Activated naive CD4-positive, alpha-beta T cell treated with anti-CD3 and anti-CD28 coated beads, Interleukin-2, amount 50 U/mL, for 72 hours (primary cell): ENCODE measurements around the gene OR4K1. TPM values are rescaled to one million over a fixed set of nuclear protein-coding genes. Genes with fewer than 3 reads are reported as not detected.

Source experiments
- total RNA-seq, 2 donors: library from RNA; stranded (reverse); gene quantifications; one replicate each; pipeline ENCODE4 v1.2.3, GENCODE V29; 2022

Gene OR4K1
- total RNA-seq, 2 donors from 2014 or later = not detected

Other genes starting within 250 kb of the OR4K1 start
- not detected for gene OR11H2, start 217.0 kb upstream of the OR4K1 start, total RNA-seq
- not detected for gene OR4Q3, start 187.3 kb upstream of the OR4K1 start, total RNA-seq
- not detected for gene OR4M1, start 157.4 kb upstream of the OR4K1 start, total RNA-seq
- not detected for gene OR4N2, start 127.1 kb upstream of the OR4K1 start, total RNA-seq
- not detected for gene OR4K2, start 55.8 kb upstream of the OR4K1 start, total RNA-seq
- not detected for gene OR4K5, start 10.3 kb upstream of the OR4K1 start, total RNA-seq
- not detected for gene OR4K15, start 44.7 kb downstream of the OR4K1 start, total RNA-seq
- gene OR4Q2, start 71.2 kb downstream of the OR4K1 start, total RNA-seq = not detected
- not detected for gene OR4K14, start 88.4 kb downstream of the OR4K1 start, total RNA-seq
- not detected for gene OR4K13, start 105.1 kb downstream of the OR4K1 start, total RNA-seq
- not detected for gene OR4L1, start 129.1 kb downstream of the OR4K1 start, total RNA-seq
- gene OR4K17, start 179.8 kb downstream of the OR4K1 start, total RNA-seq = not detected
- gene OR4N5, start 207.9 kb downstream of the OR4K1 start, total RNA-seq = not detected